Measurements from ENCODE around the gene PPP1R2.

PPP1R2 gene

GRCh38 chr3:195546130-195546560, 3.0 kb upstream of the PPP1R2 start:
- no CpG with 5 or more reads among the region's 4 CpGs for WGBS (ENCODE audit: extremely low coverage, insufficient coverage, insufficient read length)

GRCh38 chr3:195544634-195545033, 1.5 kb upstream of the PPP1R2 start:
- no peak overlapping the region for H3K4ac ChIP-seq (ENCODE audit: low read depth, low read length)
- no peak overlapping the region for H2AFZ ChIP-seq (ENCODE audit: insufficient read depth, low read length, poor library complexity)
- H2BK120ac ChIP-seq (ENCODE audit: insufficient read depth, low read length, poor library complexity): no peak overlapping the region
- H3K4me3 ChIP-seq (ENCODE audit: low read depth, low read length): peak overlapping the region; percentile 11
- peak overlapping the region; percentile 34 for H2BK12ac ChIP-seq (ENCODE audit: low read length)
- H4K8ac ChIP-seq (ENCODE audit: low read depth, low read length): no peak overlapping the region
- H3K4me2 ChIP-seq (ENCODE audit: low read length): peak overlapping the region; percentile 12
- no CpG with 5 or more reads among the region's 3 CpGs for WGBS (ENCODE audit: extremely low coverage, insufficient coverage, insufficient read length)
- H3K9me3 ChIP-seq (ENCODE audit: insufficient read depth, low read depth, low read length): no peaks in the 10 kb centered on the region
- no peak overlapping the region for H3K23ac ChIP-seq (ENCODE audit: low read length)
- no peak overlapping the region for H3K9ac ChIP-seq (ENCODE audit: low read length)
- peaks cover 22 to 26% of the 10 kb centered on the region in 2 experiments for H3K4me1 ChIP-seq (ENCODE audit: control insufficient read depth in 1 of 2, insufficient read depth in 2 of 2, low read length in 2 of 2)
- H3K36me3 ChIP-seq (ENCODE audit: control insufficient read depth in 1 of 2, insufficient read depth in 2 of 2, low read length in 2 of 2): no peaks in the 10 kb centered on the region
- peak overlapping the region; percentile 13 for H2AK5ac ChIP-seq (ENCODE audit: low read length)
- H3K27me3 ChIP-seq (ENCODE audit: insufficient read depth, low read length): no peaks in the 10 kb centered on the region
- peaks cover 11% of the 10 kb centered on the region for H3K79me1 ChIP-seq (ENCODE audit: low read length)
- H3K27ac ChIP-seq (ENCODE audit: low read depth, low read length): no peak overlapping the region
- peak overlapping the region; percentile 11 for H3K14ac ChIP-seq (ENCODE audit: low read length)
- H4K12ac ChIP-seq (ENCODE audit: low read depth, low read length): no peak overlapping the region
- no peak overlapping the region for H4K91ac ChIP-seq (ENCODE audit: low read depth, low read length)
- H3K18ac ChIP-seq (ENCODE audit: low read length): no peak overlapping the region
- peak overlapping the region; percentile 5 for H2BK5ac ChIP-seq (ENCODE audit: low read depth, low read length, poor library complexity)
- H3K79me2 ChIP-seq (ENCODE audit: control insufficient read depth, insufficient read depth, low read length, poor library complexity): peaks cover 7% of the 10 kb centered on the region
- DNase-seq: no peak

More at GRCh38 chr3:195546130-195546560, 3.0 kb upstream of the PPP1R2 start:
- peaks cover 27 to 35% of the 10 kb centered on the region in 2 experiments for H3K4me1 ChIP-seq (ENCODE audit: control insufficient read depth in 1 of 2, insufficient read depth in 2 of 2, low read length in 2 of 2)
- H2AK5ac ChIP-seq (ENCODE audit: low read length): no peak overlapping the region
- no peak overlapping the region for H3K4ac ChIP-seq (ENCODE audit: low read depth, low read length)
- peaks cover 11% of the 10 kb centered on the region for H3K79me1 ChIP-seq (ENCODE audit: low read length)
- H2BK120ac ChIP-seq (ENCODE audit: insufficient read depth, low read length, poor library complexity): no peak overlapping the region
- DNase-seq: peak; percentile 16 to 29
- H3K9me3 ChIP-seq (ENCODE audit: insufficient read depth, low read depth, low read length): no peaks in the 10 kb centered on the region
- no peak overlapping the region for H4K8ac ChIP-seq (ENCODE audit: low read depth, low read length)
- H4K12ac ChIP-seq (ENCODE audit: low read depth, low read length): no peak overlapping the region
- H3K79me2 ChIP-seq (ENCODE audit: control insufficient read depth, insufficient read depth, low read length, poor library complexity): peaks cover 7% of the 10 kb centered on the region
- no peak overlapping the region for H2BK5ac ChIP-seq (ENCODE audit: low read depth, low read length, poor library complexity)
- no peaks in the 10 kb centered on the region for H3K27me3 ChIP-seq (ENCODE audit: insufficient read depth, low read length)
- no peaks in the 10 kb centered on the region for H3K36me3 ChIP-seq (ENCODE audit: control insufficient read depth in 1 of 2, insufficient read depth in 2 of 2, low read length in 2 of 2)
- H3K27ac ChIP-seq (ENCODE audit: low read depth, low read length): no peak overlapping the region
- H3K4me2 ChIP-seq (ENCODE audit: low read length): no peak overlapping the region
- H3K23ac ChIP-seq (ENCODE audit: low read length): no peak overlapping the region
- no peak overlapping the region for H3K9ac ChIP-seq (ENCODE audit: low read length)
- no peak overlapping the region for H3K14ac ChIP-seq (ENCODE audit: low read length)
- H3K4me3 ChIP-seq (ENCODE audit: low read depth, low read length): no peak overlapping the region
- no peak overlapping the region for H3K18ac ChIP-seq (ENCODE audit: low read length)
- H4K91ac ChIP-seq (ENCODE audit: low read depth, low read length): no peak overlapping the region
- no peak overlapping the region for H2AFZ ChIP-seq (ENCODE audit: insufficient read depth, low read length, poor library complexity)
- peak overlapping the region; percentile 25 for H2BK12ac ChIP-seq (ENCODE audit: low read length)

GRCh38 chr3:195544230-195544536, 1.1 kb upstream of the PPP1R2 start:
- H3K23ac ChIP-seq (ENCODE audit: low read length): no peak overlapping the region
- H3K9ac ChIP-seq (ENCODE audit: low read length): no peak overlapping the region
- H3K4ac ChIP-seq (ENCODE audit: low read depth, low read length): no peak overlapping the region
- no peaks in the 10 kb centered on the region for H3K36me3 ChIP-seq (ENCODE audit: control insufficient read depth in 1 of 2, insufficient read depth in 2 of 2, low read length in 2 of 2)
- no peak overlapping the region for H2BK120ac ChIP-seq (ENCODE audit: insufficient read depth, low read length, poor library complexity)
- no peak overlapping the region for H2AK5ac ChIP-seq (ENCODE audit: low read length)
- H4K8ac ChIP-seq (ENCODE audit: low read depth, low read length): no peak overlapping the region
- no peaks in the 10 kb centered on the region for H3K9me3 ChIP-seq (ENCODE audit: insufficient read depth, low read depth, low read length)
- H3K14ac ChIP-seq (ENCODE audit: low read length): no peak overlapping the region
- H3K4me3 ChIP-seq (ENCODE audit: low read depth, low read length): no peak overlapping the region
- no peak for DNase-seq
- H4K12ac ChIP-seq (ENCODE audit: low read depth, low read length): no peak overlapping the region
- H3K79me2 ChIP-seq (ENCODE audit: control insufficient read depth, insufficient read depth, low read length, poor library complexity): peaks cover 10% of the 10 kb centered on the region
- H3K27ac ChIP-seq (ENCODE audit: low read depth, low read length): no peak overlapping the region
- H4K91ac ChIP-seq (ENCODE audit: low read depth, low read length): no peak overlapping the region
- H3K4me1 ChIP-seq (ENCODE audit: control insufficient read depth in 1 of 2, insufficient read depth in 2 of 2, low read length in 2 of 2): peaks cover 22 to 26% of the 10 kb centered on the region in 2 experiments
- H2AFZ ChIP-seq (ENCODE audit: insufficient read depth, low read length, poor library complexity): no peak overlapping the region
- H3K18ac ChIP-seq (ENCODE audit: low read length): no peak overlapping the region
- WGBS (ENCODE audit: extremely low coverage, insufficient coverage, insufficient read length): no CpG with 5 or more reads among the region's 4 CpGs
- no peak overlapping the region for H2BK12ac ChIP-seq (ENCODE audit: low read length)
- H2BK5ac ChIP-seq (ENCODE audit: low read depth, low read length, poor library complexity): no peak overlapping the region
- H3K4me2 ChIP-seq (ENCODE audit: low read length): peak overlapping the region; percentile 75
- H3K27me3 ChIP-seq (ENCODE audit: insufficient read depth, low read length): no peaks in the 10 kb centered on the region
- peaks cover 11% of the 10 kb centered on the region for H3K79me1 ChIP-seq (ENCODE audit: low read length)

GRCh38 chr3:195543500-195544229, 540 bp upstream of the PPP1R2 start:
- H3K79me1 ChIP-seq (ENCODE audit: low read length): peaks cover 11% of the 10 kb centered on the region
- peaks cover 10% of the 10 kb centered on the region for H3K79me2 ChIP-seq (ENCODE audit: control insufficient read depth, insufficient read depth, low read length, poor library complexity)
- peak overlapping the region; percentile 91 for H2AFZ ChIP-seq (ENCODE audit: insufficient read depth, low read length, poor library complexity)
- peak overlapping the region; percentile 33 for H3K18ac ChIP-seq (ENCODE audit: low read length)
- H3K27me3 ChIP-seq (ENCODE audit: insufficient read depth, low read length): no peaks in the 10 kb centered on the region
- H3K9ac ChIP-seq (ENCODE audit: low read length): no peak overlapping the region
- H3K23ac ChIP-seq (ENCODE audit: low read length): no peak overlapping the region
- peak overlapping the region; percentile 16 for H2AK5ac ChIP-seq (ENCODE audit: low read length)
- peak overlapping the region; percentile 17 for H4K91ac ChIP-seq (ENCODE audit: low read depth, low read length)
- peaks cover 22 to 26% of the 10 kb centered on the region in 2 experiments for H3K4me1 ChIP-seq (ENCODE audit: control insufficient read depth in 1 of 2, insufficient read depth in 2 of 2, low read length in 2 of 2)
- no peak overlapping the region for H2BK5ac ChIP-seq (ENCODE audit: low read depth, low read length, poor library complexity)
- peak overlapping the region; percentile 75 for H3K4me2 ChIP-seq (ENCODE audit: low read length)
- H3K36me3 ChIP-seq (ENCODE audit: control insufficient read depth in 1 of 2, insufficient read depth in 2 of 2, low read length in 2 of 2): no peaks in the 10 kb centered on the region
- peak overlapping the region; percentile 7 for H2BK120ac ChIP-seq (ENCODE audit: insufficient read depth, low read length, poor library complexity)
- DNase-seq: peak in 1 of 2 donors; percentile 30
- WGBS (ENCODE audit: extremely low coverage, insufficient coverage, insufficient read length): no CpG with 5 or more reads among the region's 38 CpGs
- H4K8ac ChIP-seq (ENCODE audit: low read depth, low read length): peak overlapping the region; percentile 59
- H3K4me3 ChIP-seq (ENCODE audit: low read depth, low read length): peak overlapping the region; percentile 74
- H2BK12ac ChIP-seq (ENCODE audit: low read length): peak overlapping the region; percentile 35
- H3K27ac ChIP-seq (ENCODE audit: low read depth, low read length): no peak overlapping the region
- peak overlapping the region; percentile 26 for H3K14ac ChIP-seq (ENCODE audit: low read length)
- no peak overlapping the region for H4K12ac ChIP-seq (ENCODE audit: low read depth, low read length)
- H3K9me3 ChIP-seq (ENCODE audit: insufficient read depth, low read depth, low read length): no peaks in the 10 kb centered on the region
- H3K4ac ChIP-seq (ENCODE audit: low read depth, low read length): no peak overlapping the region

Data from trophoblast cell (in vitro differentiated cells and primary cell).